Large intestine (tissue), 3 donors: ENCODE results near the gene FGGY. TPM values are rescaled to one million over a fixed set of nuclear protein-coding genes. Genes with fewer than 3 reads are reported as not detected.
"Not testable (repeated sequence)": the region's sequence is repeated elsewhere in the genome, so short reads cannot be mapped to it uniquely, and the experiment has no call there.

Experiments used
- DNase-seq, 2 donors: peaks; one replicate each; pipeline versions ENCODE4 v3.0.0 to v3.0.0-alpha.2; 2013
- H3K27ac ChIP-seq: one replicate; pipeline ENCODE4 v1.5.1; 2013; ENCODE audit warnings: low read length
- H3K27me3 ChIP-seq: 2 replicates; pipeline ENCODE4 v1.6.1; 2013; ENCODE audit warnings: low read length; ENCODE audit not compliant: control insufficient read depth, insufficient read depth
- H3K36me3 ChIP-seq: 2 replicates; pipeline ENCODE4 v1.6.1; 2013; ENCODE audit warnings: low read length; ENCODE audit not compliant: control insufficient read depth, insufficient read depth
- H3K4me1 ChIP-seq: one replicate; pipeline ENCODE4 v1.6.1; 2013; ENCODE audit warnings: low read length; ENCODE audit not compliant: control insufficient read depth, insufficient read depth
- H3K4me3 ChIP-seq: one replicate; pipeline ENCODE4 v1.5.1; 2013; ENCODE audit warnings: low read length
- H3K9me3 ChIP-seq: one replicate; pipeline ENCODE4 v1.6.1; 2013; ENCODE audit warnings: mild to moderate bottlenecking, low read depth, low read length, moderate library complexity; ENCODE audit not compliant: control insufficient read depth
- WGBS: methylation state at CpG from one replicate; pipeline ENCODE4 v1.1.5; 2013; ENCODE audit warnings: low lambda C conversion rate; ENCODE audit not compliant: insufficient coverage; 5-methylcytosine and 5-hydroxymethylcytosine counted together
- polyA plus RNA-seq: library from polyadenylated mRNA; unstranded; fragments of 120-200 nt; gene quantifications from one replicate; pipeline ENCODE4 v1.2.1, GENCODE V29; 2013

Gene FGGY
- polyA plus RNA-seq, 1 donor, result 17.5 TPM

- no peak for DNase-seq
- no CpG with 5 or more reads among the region's 5 CpGs for WGBS
- Histone ChIP-seq H3K36me3 (no peaks in the 10 kb centered on the region), H3K27me3 (no peaks in the 10 kb centered on the region), H3K4me1 (peaks cover 14% of the 10 kb centered on the region), H3K9me3 (peaks cover 2% of the 10 kb centered on the region), H3K27ac (no peak overlapping the region), H3K4me3 (no peak overlapping the region)
Measured at GRCh38 chr1:59705466-59706302, 408.8 kb downstream of the FGGY start.

DNA sequence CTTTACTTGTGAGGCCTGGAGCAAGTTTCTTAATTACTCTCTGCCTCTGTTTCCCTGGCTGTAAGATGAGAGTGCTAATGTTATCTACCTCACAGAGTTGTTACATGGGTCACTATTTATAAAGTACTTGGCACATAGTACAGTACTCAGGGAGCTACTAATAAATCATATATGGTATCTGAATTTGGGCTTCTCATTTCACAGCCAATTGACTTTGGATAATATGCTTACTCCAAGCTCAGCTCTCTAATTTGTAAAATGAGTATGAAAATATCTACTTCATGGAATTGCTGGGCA lies 409.4 kb downstream of the FGGY start:
- H3K27ac ChIP-seq, result no peak overlapping the region

GRCh38 chr1:59707178-59707791 lies 410.4 kb downstream of the FGGY start:
- peaks cover 14% of the 10 kb centered on the region for H3K4me1 ChIP-seq
- WGBS, result no CpG with 5 or more reads among the region's 7 CpGs

More for the DNA sequence above, 409.4 kb downstream of the FGGY start:
- H3K9me3 ChIP-seq, result peaks cover 2% of the 10 kb centered on the region
- DNase-seq, result no peak
- no peaks in the 10 kb centered on the region for H3K36me3 ChIP-seq
- no peaks in the 10 kb centered on the region for H3K27me3 ChIP-seq
- peaks cover 14% of the 10 kb centered on the region for H3K4me1 ChIP-seq
- no peak overlapping the region for H3K4me3 ChIP-seq

DNA sequence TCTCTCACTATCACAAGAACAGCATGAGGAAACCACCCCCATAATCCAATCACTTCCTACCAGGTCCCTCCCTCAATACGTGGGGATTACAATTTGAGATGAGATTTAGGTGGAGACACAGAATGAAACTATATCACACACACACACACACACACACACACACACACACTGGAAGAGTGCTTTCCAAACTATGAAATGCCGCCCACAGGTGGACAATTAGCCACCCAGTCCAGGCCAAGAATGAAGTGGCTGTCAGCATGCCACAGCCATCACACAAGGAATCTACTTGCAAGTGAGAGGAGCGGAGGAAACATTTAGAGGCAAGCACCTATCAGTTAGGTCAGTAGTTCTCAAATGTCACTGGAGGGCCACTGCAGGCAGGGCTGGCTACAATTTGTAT lies 412.4 kb downstream of the FGGY start:
- Histone ChIP-seq H3K4me1 (peaks cover 9% of the 10 kb centered on the region), H3K9me3 (peaks cover 2% of the 10 kb centered on the region), H3K27me3 (no peaks in the 10 kb centered on the region), H3K36me3 (no peaks in the 10 kb centered on the region), H3K4me3 (no peak overlapping the region), H3K27ac (no peak overlapping the region)
- no CpG with 5 or more reads among the region's 3 CpGs for WGBS
- DNase-seq, result no peak

More at GRCh38 chr1:59707178-59707791, 410.4 kb downstream of the FGGY start:
- no peak overlapping the region for H3K4me3 ChIP-seq
- DNase-seq, result no peak
- no peak overlapping the region for H3K27ac ChIP-seq
- H3K9me3 ChIP-seq, result peaks cover 2% of the 10 kb centered on the region
- H3K27me3 ChIP-seq, result no peaks in the 10 kb centered on the region
- H3K36me3 ChIP-seq, result no peaks in the 10 kb centered on the region

DNA sequence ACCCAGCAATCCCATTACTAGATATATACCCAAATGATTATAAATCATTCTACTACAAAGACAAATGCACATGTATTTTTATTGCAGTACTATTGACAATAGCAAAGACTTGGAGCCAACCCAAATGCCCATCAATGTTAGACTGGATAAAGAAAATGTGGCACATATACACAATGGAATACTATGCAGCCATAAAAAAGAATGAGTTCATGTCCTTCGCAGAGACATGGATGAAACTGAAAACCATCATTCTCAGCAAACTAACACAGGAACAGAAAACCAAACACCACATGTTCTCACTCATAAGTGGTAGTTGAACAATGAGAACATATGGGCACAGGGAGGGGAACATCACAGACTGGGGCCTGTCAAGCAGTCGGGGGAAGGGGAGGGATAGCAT lies 414.0 kb downstream of the FGGY start:
- H3K27me3 ChIP-seq, H3K4me1 ChIP-seq, H3K36me3 ChIP-seq, DNase-seq, H3K27ac ChIP-seq, H3K9me3 ChIP-seq, H3K4me3 ChIP-seq: not testable (repeated sequence)
- no CpG with 5 or more reads among the region's 2 CpGs for WGBS

- peaks cover 2% of the 10 kb centered on the region for H3K36me3 ChIP-seq
- no peaks in the 10 kb centered on the region for H3K27me3 ChIP-seq
- H3K4me3 ChIP-seq, result no peak overlapping the region
- H3K9me3 ChIP-seq, result peaks cover 2% of the 10 kb centered on the region
- no peak overlapping the region for H3K27ac ChIP-seq
- no peaks in the 10 kb centered on the region for H3K4me1 ChIP-seq
- DNase-seq, result no peak
Measured at GRCh38 chr1:59714219-59714618, 417.3 kb downstream of the FGGY start.

DNA sequence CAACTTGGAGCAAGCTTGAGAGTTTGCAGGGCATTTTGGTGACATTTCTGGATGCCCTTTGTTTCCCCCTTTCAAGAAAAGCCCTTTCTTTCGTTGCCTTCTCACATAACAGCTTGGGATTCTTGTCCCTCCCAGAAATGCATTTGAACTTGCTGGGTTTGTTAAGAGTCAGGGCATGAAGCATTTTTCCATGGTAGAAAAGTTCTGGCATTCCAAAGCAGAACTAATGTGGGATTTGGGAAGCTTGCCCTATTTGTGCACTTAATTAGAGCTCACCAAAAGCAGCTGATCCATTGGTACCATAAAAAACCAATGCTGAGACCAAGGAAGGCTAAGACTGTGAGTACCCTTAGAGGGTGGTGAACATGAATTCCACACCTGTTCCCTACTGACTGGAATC lies 418.1 kb downstream of the FGGY start:
- WGBS, result no CpG with 5 or more reads among the region's 1 CpG
- Histone ChIP-seq H3K4me1 (no peaks in the 10 kb centered on the region), H3K36me3 (peaks cover 2% of the 10 kb centered on the region), H3K27ac (no peak overlapping the region), H3K9me3 (peaks cover 2% of the 10 kb centered on the region), H3K27me3 (no peaks in the 10 kb centered on the region), H3K4me3 (no peak overlapping the region)
- DNase-seq, result no peak

DNA sequence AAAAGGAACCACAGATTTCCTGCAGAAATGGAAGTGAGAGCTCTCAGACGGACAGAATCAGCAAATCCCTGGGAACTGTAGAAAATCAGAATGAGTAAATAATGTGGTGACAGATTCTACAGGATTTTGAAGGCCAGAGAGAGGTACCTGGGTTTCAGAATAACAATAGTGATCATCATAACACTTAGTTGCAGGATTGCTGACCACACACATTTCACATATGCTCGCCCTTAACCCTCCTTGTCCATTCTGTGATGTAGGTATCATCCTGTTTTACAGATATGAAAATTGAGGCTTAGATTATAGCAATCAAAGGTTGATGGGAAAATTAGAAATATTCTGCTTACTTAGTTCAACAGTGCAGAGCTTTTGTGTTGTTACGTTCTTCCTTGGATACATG lies 419.9 kb downstream of the FGGY start:
- no peak for DNase-seq
- WGBS, result 100% methylated on average over 1 of the region's 3 CpGs
- no peak overlapping the region for H3K27ac ChIP-seq
- H3K36me3 ChIP-seq, result peaks cover 2% of the 10 kb centered on the region
- no peaks in the 10 kb centered on the region for H3K9me3 ChIP-seq
- H3K27me3 ChIP-seq, result no peaks in the 10 kb centered on the region
- no peaks in the 10 kb centered on the region for H3K4me1 ChIP-seq
- no peak overlapping the region for H3K4me3 ChIP-seq

DNA sequence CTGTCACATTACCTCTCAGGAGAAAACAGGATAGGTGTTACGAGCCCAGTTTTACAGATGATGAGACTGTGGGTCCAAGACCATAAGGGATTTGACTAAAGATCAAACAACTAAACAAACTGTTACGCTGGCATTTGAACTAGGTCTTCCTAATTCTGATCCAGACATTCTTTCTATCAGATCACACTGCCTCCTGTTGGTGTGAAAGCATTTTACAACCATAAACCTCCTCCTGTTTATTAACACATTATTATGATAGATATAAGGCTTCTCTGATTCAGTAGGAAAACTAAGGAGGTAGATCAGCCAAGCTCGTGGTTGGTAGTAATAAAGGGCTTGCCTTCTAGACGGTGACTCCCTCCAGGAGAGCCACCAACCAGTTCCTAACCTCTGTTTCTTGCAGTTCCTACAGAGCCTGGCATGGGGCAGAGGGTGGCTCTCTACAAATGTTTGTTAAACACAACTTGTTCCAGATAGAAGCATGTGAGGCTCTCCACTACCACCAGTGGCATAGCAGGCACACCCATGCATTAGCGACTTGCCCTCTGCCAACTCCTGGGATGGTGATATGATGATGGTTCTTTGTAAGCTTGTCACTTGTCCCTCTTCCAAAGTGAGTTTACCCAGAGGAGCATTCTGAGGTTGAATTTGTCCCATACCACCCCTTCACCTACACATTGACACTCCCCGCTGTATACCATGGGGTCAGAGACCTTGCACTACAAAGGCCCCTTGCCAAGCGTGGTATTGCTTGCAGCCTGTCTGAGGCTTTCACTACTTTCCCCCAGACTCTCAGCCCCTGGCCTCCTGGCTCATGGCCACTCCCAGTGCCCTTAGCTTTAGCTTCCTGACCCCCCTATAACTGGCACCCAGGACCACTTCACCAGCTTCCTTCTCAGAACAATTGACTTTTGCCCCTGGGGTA lies 421.4 kb downstream of the FGGY start:
- no peak for DNase-seq

DNA sequence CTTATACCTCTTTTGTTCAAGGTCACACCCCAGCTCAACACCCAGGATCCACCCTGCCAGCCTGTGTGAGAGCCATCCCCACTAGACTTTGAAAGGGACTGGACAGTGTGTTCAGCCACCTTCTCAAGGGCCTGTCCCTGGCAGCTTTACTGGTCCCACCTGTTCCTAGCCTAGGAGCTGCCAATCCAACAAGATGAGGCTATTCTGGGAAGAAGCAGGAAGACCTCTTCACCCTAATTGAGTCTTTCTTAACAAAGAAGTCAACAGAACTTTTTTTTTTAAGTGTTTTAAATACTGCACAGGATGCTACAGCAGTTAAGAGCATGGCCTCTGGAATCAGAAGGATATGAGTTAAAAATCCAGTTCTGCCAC lies 422.1 kb downstream of the FGGY start:
- Histone ChIP-seq H3K4me1 (no peaks in the 10 kb centered on the region), H3K27ac (no peak overlapping the region), H3K36me3 (peaks cover 2% of the 10 kb centered on the region), H3K27me3 (no peaks in the 10 kb centered on the region), H3K9me3 (peaks cover 8% of the 10 kb centered on the region), H3K4me3 (no peak overlapping the region)
- DNase-seq, result no peak

More for the DNA sequence above, 421.4 kb downstream of the FGGY start:
- Histone ChIP-seq H3K4me1 (no peaks in the 10 kb centered on the region), H3K27me3 (no peaks in the 10 kb centered on the region), H3K4me3 (no peak overlapping the region), H3K27ac (no peak overlapping the region), H3K36me3 (peaks cover 2% of the 10 kb centered on the region), H3K9me3 (peaks cover 7% of the 10 kb centered on the region)
- WGBS, result no CpG with 5 or more reads among the region's 7 CpGs
